Spinal cord (tissue), 10 donors: Measurements from ENCODE around the gene TENT5A. TPM values are rescaled to one million over a fixed set of nuclear protein-coding genes. Genes with fewer than 3 reads are reported as not detected.

ENCODE experiments used
- DNase-seq, 6 donors: peaks; one replicate each; pipeline versions ENCODE4 v3.0.0 to v3.0.0-alpha.2; 2013 to 2015; ENCODE audit warnings: low spot score in 6 of 6, low read depth in 4 of 6
- H3K27ac ChIP-seq: one replicate; pipeline ENCODE4 v1.5.1; 2013; ENCODE audit warnings: low read depth, low read length, control low read depth
- H3K27me3 ChIP-seq: one replicate; pipeline ENCODE4 v1.6.1; 2013; ENCODE audit warnings: low read length; ENCODE audit not compliant: control insufficient read depth, insufficient read depth
- H3K36me3 ChIP-seq: one replicate; pipeline ENCODE4 v1.6.1; 2013; ENCODE audit warnings: low read length; ENCODE audit not compliant: control insufficient read depth, insufficient read depth
- H3K4me1 ChIP-seq: one replicate; pipeline ENCODE4 v1.6.1; 2013; ENCODE audit warnings: low read length; ENCODE audit not compliant: control insufficient read depth, insufficient read depth
- H3K4me3 ChIP-seq: one replicate; pipeline ENCODE4 v1.5.1; 2013; ENCODE audit warnings: low read depth, low read length, control low read depth
- H3K9me3 ChIP-seq: one replicate; pipeline ENCODE4 v1.6.1; 2013; ENCODE audit warnings: low read length; ENCODE audit not compliant: control insufficient read depth, insufficient read depth
- WGBS: methylation state at CpG from one replicate; pipeline ENCODE4 v1.1.5; 2013; ENCODE audit warnings: missing lambda C conversion rate; ENCODE audit not compliant: insufficient coverage; 5-methylcytosine and 5-hydroxymethylcytosine counted together
- polyA plus RNA-seq, 2 donors: library from polyadenylated mRNA; unstranded; fragments of 120-200 nt; gene quantifications; one replicate each; pipeline ENCODE4 v1.2.1, GENCODE V29; 2013; ENCODE audit not compliant: insufficient read length in 2 of 2
- total RNA-seq, 2 donors: library from RNA; depleted of rRNA in 1 of 2; stranded (reverse); fragments of 120-200 nt in 1 of 2; fragments of >200 nt in 1 of 2; gene quantifications; one replicate each; pipeline versions ENCODE4 v1.2.3 to v1.2.4, GENCODE V29; 2013 to 2014
- donor health status: healthy.

Gene TENT5A
- total and polyA plus RNA-seq, 4 donors = 8.9 to 35.3 (median 17.3) TPM

DNA sequence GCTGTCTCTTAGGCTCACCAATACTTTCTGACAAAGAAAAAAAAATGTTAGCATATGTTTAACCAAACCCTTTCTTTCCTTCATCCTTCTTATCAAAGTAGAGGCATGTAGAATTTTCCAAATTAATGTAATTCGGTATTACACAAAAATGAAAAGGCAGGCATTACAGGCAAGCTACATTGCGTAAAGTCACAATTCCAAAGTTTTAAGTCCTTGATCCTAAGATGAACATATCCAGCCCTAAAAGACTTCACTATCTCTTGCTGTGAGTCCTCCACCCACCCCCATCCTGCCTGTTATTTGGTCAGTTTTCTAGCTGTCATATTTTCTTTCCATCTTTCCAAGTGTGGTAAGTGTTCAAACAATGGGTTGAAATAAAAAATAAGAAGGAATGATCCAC lies 12.1 kb upstream of the TENT5A start:
- no peak for DNase-seq
- Histone ChIP-seq H3K36me3 (no peaks in the 10 kb centered on the region), H3K27ac (no peak overlapping the region), H3K9me3 (no peaks in the 10 kb centered on the region), H3K27me3 (no peaks in the 10 kb centered on the region), H3K4me1 (no peaks in the 10 kb centered on the region), H3K4me3 (no peak overlapping the region)
- WGBS = 100% methylated on average over 1 of the region's 2 CpGs

DNA sequence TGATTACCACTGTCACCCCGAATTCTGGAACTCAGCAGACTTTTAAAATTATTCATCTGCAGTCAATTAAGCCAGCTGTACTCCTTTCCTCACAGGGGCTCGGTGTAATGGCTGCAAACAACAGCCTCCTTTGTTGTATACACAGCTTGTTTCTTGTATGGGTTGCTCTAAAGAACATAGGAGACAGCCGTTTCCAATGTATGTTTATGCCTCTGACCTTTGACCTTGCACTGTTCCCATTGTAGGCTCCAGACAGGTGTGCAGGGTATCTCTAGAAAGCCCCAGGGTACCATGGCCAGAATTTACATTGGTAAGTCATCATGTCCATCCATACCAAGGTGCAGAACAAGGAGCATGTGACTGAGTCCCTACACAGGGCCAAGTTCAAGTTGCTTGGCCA lies 11.5 kb upstream of the TENT5A start:
- Histone ChIP-seq H3K36me3 (no peaks in the 10 kb centered on the region), H3K9me3 (no peaks in the 10 kb centered on the region), H3K27ac (no peak overlapping the region), H3K4me3 (no peak overlapping the region), H3K27me3 (no peaks in the 10 kb centered on the region), H3K4me1 (no peaks in the 10 kb centered on the region)
- DNase-seq = no peak
- WGBS = 7% methylated on average over 2 of the region's 3 CpGs

DNA sequence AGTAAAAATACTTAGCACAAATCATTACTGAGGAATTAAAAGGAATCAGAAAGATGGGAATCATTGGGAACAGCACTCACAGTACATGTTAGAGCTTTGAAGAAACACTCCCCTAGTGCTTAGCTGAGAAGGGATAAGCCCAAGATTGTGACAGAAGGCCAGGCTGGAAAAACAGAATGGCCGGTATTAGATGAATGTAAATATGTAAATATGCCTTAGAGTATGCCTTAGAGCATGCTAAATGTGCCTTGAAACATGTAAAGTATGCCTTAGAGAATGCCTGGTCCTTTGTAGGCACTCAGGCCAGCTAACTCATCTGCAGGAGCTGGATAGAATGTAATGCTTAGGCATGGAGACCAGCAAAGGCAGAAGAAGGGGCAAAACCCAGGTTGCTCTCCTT lies 10.6 kb upstream of the TENT5A start:
- WGBS = no CpG with 5 or more reads among the region's 1 CpG

DNA sequence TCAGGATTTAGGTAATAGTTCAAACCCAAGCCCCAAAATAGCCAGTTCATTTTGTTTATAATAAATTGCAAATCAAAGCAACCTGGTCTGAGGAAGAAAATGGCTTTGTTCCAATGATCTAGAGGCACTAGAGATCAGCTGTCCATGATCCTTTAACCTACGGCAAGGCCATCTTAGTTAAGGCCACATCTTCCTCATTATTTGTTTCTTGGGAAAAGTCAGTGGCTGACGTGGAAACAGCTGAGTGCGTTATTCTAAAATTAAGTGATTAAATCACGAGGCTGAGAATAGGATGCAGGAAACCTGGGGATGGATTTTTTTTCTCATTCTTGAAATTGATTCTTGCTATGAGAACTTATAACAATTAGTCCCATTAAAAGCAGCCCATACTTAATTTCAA lies 10.1 kb upstream of the TENT5A start:
- H3K36me3 ChIP-seq = no peaks in the 10 kb centered on the region
- no CpG with 5 or more reads among the region's 4 CpGs for WGBS
- H3K4me1 ChIP-seq = no peaks in the 10 kb centered on the region
- no peaks in the 10 kb centered on the region for H3K27me3 ChIP-seq
- H3K4me3 ChIP-seq = no peak overlapping the region
- H3K27ac ChIP-seq = no peak overlapping the region
- no peak for DNase-seq
- H3K9me3 ChIP-seq = no peaks in the 10 kb centered on the region

More for the DNA sequence above, 10.6 kb upstream of the TENT5A start:
- Histone ChIP-seq H3K4me1 (no peaks in the 10 kb centered on the region), H3K4me3 (no peak overlapping the region), H3K9me3 (no peaks in the 10 kb centered on the region), H3K27me3 (no peaks in the 10 kb centered on the region), H3K36me3 (no peaks in the 10 kb centered on the region), H3K27ac (no peak overlapping the region)
- no peak for DNase-seq

DNA sequence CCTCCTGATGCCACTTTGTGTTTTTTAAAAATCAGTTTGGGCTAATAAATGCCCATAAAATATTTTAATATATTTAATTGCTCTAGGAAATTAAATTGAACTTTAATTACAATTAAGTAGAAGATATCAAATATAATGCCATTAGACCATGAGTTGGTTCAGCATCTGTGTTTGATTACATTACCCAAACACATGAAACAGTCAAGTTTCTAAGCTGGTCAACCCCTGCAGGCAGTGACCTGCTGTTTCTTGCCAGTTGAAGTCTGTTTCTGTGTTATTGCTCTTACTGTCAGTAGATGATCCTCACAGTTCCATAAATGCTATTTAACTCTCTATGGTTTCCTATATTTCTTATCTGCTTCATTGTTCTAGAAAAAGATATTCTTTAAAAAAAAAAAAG lies 9.7 kb upstream of the TENT5A start:
- H3K4me3 ChIP-seq = no peak overlapping the region
- no peaks in the 10 kb centered on the region for H3K9me3 ChIP-seq
- H3K4me1 ChIP-seq = no peaks in the 10 kb centered on the region
- no peaks in the 10 kb centered on the region for H3K27me3 ChIP-seq
- H3K27ac ChIP-seq = no peak overlapping the region
- no peaks in the 10 kb centered on the region for H3K36me3 ChIP-seq
- no peak for DNase-seq

DNA sequence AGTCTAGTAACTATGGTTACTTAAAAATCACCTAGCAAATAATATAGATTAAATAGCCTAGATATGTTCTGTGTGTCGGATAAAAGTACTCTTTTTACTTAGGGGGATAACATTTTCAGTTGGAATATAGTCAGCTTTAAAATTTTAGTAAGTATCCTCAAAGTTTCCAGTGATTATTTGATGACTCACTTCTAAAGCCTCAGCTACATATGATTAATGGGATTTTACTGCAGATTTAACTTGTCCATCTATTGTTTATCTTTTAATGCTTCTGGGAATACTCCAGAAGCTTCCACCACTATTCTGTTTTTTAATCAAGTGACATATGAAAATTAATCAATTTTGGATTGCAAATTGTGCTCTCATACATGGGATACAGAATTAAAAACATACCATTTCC lies 8.7 kb upstream of the TENT5A start:
- H3K9me3 ChIP-seq = no peaks in the 10 kb centered on the region
- H3K27ac ChIP-seq = no peak overlapping the region
- no peaks in the 10 kb centered on the region for H3K36me3 ChIP-seq
- no peak for DNase-seq
- no CpG with 5 or more reads among the region's 1 CpG for WGBS
- no peak overlapping the region for H3K4me3 ChIP-seq
- H3K4me1 ChIP-seq = no peaks in the 10 kb centered on the region
- H3K27me3 ChIP-seq = no peaks in the 10 kb centered on the region

DNA sequence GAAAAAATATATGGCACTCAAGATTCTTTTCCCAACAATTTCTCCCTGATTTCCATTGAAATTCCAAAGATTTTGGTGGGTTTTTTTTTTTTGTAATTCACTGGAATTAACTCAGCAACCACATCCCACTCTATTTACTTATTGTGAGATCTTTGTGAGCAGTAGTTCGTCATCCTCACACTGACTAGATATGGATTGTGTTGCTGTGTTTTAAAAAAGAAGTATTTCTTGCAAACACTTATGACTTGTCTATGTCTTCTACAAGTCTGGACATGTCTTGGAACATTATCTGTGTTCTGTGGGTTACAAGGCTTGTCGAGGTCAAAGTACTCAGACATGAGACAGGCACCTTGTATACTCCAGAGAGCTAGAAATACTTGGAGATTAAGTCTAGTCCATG lies 7.3 kb upstream of the TENT5A start:
- Histone ChIP-seq H3K27me3 (no peaks in the 10 kb centered on the region), H3K36me3 (no peaks in the 10 kb centered on the region), H3K4me1 (no peaks in the 10 kb centered on the region), H3K4me3 (no peak overlapping the region), H3K9me3 (no peaks in the 10 kb centered on the region), H3K27ac (no peak overlapping the region)
- no peak for DNase-seq
- whole genome bisulfite sequencing = no CpG with 5 or more reads among the region's 2 CpGs

DNA sequence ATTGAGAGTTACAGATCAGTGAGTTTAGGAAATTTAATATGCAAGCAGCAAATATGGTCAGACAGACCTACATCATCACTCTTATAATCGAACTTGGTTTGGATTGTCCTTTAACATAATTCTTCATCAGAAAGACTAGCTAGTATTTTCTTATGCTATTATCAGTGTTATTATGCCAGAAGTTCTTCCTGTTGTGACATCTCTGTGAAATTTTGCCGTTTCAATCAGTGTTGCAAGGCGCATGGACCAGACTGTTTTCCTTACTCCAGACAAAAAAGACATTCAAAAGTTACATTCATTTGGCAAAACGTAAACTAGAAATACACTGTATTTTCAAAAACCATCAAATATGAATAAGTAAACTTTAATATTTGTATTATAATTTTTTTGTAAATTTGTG lies 5.7 kb upstream of the TENT5A start:
- Histone ChIP-seq H3K27ac (no peak overlapping the region), H3K4me1 (peaks cover 11% of the 10 kb centered on the region), H3K9me3 (no peaks in the 10 kb centered on the region), H3K4me3 (no peak overlapping the region), H3K27me3 (no peaks in the 10 kb centered on the region), H3K36me3 (no peaks in the 10 kb centered on the region)
- no peak for DNase-seq
- WGBS = no CpG with 5 or more reads among the region's 4 CpGs

DNA sequence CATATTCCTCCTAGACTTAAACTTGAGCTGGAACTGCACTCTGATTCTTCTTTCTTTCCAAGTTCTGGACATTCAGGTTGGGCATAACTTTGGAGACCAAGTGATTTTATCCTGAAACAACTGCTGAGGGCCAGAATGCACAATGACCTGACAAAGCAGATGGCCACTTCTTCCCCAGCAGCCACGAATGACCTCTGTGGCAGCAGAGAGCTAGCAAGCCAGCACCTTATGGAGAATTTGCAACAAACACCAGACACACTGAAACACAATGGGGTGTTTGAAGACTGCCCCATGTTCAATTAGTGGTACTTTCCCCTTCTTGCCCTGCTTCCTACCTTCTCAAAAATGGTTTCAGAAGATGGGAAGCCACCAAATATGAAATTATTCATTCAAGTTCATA lies 4.2 kb upstream of the TENT5A start:
- no peak overlapping the region for H3K4me3 ChIP-seq
- no peaks in the 10 kb centered on the region for H3K36me3 ChIP-seq
- H3K27me3 ChIP-seq = no peaks in the 10 kb centered on the region
- H3K9me3 ChIP-seq = no peaks in the 10 kb centered on the region
- no peak for DNase-seq
- WGBS = no CpG with 5 or more reads among the region's 1 CpG
- peaks cover 17% of the 10 kb centered on the region for H3K4me1 ChIP-seq
- no peak overlapping the region for H3K27ac ChIP-seq

DNA sequence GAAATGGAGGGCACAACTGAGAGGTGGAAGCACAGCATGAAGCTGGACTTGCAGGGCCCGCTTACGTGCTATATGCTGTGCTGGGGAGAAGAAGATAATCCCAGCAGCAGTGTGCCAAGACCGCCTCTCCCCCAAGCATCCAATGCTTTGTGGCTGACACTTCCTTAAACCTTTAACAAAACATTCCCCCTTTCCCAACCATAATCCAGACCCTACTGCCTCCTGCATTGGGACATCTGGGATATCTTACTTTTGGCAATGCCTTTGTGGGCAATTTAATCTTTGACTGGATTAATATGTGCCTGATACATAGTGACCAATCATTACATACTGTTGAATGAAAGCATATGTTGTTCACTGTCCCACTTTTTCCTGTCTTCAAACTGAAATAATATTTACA lies 3.1 kb upstream of the TENT5A start:
- DNase-seq = no peak
- H3K4me3 ChIP-seq = no peak overlapping the region
- no peak overlapping the region for H3K27ac ChIP-seq
- peaks cover 2% of the 10 kb centered on the region for H3K27me3 ChIP-seq
- no CpG with 5 or more reads among the region's 3 CpGs for WGBS
- peaks cover 22% of the 10 kb centered on the region for H3K4me1 ChIP-seq
- no peaks in the 10 kb centered on the region for H3K36me3 ChIP-seq
- H3K9me3 ChIP-seq = no peaks in the 10 kb centered on the region
